ENCODE data around the gene STAM. TPM values are rescaled to one million over a fixed set of nuclear protein-coding genes. Genes with fewer than 3 reads are reported as not detected.

Gene STAM
- total RNA-seq, 1 donor from 2014 or later: 15.9 TPM

DNA sequence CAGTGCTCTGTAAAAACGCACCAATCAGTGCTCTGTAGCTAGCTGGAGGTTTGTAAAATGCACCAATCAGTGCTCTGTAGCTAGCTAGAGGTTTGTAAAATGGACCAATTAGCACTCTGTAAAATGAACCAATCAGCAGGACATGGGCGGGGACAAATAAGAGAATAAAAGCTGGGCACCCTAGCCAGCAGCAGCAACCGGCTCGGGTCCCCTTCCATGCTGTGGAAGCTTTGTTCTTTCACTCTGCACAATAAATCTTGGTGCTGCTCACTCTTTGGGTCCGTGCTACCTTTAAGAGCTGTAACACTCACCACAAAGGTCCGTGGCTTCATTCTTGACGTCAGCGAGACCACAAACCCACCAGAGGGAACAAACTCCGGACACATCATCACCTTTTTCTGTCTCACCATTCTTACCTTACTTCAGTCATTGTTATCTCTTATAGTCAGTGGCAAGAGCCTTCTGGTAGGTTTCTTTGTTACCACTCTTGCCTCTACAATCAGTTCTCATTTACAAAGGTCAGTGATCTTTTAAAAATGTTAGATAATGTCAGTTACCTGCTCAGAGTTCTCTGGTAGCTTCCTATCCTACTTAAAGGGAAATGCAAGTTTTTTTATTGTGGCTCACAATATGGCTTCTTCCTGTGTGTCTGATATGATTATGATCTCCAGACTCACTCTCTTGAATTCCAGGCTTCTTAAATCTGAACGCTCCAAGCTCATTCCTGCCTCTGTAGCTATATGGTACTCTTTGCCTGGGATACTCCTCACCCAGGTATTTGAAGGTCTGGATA lies 4.5 kb downstream of the STAM start:
- ATAC-seq: no peak

DNA sequence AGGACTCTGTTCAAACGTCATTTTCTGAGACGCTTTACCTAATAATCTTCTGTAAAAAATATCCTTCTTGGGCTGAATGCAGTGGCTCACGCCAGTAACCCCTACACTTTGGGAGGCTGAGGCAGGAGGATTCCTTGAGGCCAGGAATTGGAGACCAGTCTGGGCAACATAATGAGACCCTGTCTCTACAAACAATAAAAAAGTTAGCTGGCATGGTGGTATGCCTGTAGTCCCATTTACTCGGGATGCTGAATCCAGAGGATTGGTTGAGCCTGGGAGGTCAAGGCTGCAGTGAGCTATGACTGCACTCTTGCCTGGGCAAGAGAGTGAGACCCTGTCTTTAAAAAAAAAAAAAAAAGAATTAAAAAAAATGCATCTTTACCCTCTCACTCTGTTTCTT lies 5.1 kb downstream of the STAM start:
- ATAC-seq: no peak

DNA sequence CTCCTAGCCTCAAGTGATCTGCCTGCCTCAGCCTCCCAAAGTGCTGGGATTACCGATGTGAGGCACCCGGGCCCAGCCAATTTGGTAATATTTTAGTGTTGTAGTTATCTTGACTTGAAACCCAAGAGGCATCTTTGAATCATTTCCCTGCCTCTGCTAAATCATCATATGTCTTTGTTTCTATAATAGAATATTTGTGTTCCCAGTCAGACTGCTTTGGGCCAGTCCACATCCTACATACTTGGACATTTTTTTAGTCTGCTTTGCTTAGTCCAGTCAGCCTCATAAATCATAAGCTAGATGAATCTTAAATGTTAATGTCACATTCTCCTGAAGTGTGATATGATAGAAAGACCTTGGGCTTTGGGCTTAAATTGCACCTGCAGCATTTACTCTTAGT lies 5.9 kb downstream of the STAM start:
- ATAC-seq: no peak

DNA sequence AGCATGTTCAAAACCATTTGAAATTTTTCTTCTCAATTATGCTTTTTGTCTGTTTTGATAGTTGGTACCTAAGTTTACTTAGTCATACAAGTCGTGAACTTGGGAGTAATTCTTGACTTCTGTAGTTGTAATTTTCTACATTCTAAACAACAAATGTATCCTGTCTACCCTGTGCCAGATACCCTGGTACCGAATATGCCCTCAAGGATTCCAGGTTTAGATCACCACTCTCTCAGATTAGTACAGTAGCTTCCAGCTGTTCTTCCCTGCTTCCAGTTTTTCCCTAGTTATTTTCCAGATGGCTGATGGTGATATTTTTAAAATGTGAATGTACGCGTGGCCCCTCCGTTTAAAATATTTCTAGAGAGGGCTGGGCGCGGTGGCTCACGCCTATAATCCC lies 6.5 kb downstream of the STAM start:
- no peak for ATAC-seq

DNA sequence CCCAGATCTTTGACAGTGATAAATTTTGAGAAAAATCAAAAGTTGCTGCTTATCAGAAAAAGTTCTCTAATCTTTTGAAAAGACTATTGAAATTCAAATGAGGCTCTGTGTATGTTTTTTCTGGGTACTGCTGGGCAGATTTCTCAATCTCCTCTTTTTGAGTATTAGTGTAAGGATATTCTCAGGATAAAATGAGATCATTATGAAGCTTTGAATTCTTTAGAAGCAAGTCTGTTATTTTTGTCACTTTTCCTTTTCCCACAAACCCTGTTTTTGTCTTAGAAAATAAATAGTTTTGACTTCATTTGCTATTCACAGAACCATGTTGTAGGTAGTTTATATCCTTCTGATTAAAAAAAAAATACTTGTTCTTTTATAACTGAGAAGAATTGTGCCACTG lies 7.9 kb downstream of the STAM start:
- no peak for ATAC-seq

DNA sequence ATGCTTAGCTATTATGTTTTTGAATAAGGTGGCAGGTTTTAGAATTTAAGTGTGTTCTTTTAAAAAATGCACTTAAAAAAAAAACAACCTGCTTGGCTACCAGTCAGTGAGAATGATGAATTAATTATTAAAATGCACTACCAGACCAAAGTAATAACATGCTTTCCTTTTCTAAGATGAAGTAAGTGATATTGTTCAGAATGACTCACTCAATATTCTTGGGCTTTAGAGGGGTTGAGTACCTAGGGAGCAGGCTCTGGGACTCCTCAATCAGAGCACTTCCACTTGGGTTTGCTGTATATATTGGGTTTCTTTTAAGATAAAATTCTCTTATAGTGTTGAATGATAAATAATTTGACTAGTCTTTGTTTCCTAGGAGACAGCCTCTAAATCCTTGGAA lies 8.6 kb downstream of the STAM start:
- peak; percentile 36 for ATAC-seq

DNA sequence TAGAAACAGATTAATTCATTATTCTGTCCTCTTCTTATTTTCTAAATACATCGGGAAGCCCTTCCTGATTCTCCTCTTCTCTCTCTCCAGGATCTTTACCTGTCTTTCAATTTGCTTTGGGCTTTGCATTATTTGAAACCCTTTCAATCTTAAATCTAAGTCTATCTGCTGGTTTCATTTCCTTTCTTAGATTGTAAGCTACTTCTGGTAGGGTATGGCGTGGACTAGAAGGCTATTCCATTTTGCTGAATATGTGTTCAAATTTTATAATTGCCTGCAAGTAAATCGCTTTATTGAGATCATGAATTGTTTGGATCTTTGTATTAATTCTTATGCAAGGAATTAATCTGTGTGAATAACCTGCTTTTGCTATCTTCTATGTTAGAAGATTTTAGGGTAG lies 11.1 kb downstream of the STAM start:
- ATAC-seq: no peak

DNA sequence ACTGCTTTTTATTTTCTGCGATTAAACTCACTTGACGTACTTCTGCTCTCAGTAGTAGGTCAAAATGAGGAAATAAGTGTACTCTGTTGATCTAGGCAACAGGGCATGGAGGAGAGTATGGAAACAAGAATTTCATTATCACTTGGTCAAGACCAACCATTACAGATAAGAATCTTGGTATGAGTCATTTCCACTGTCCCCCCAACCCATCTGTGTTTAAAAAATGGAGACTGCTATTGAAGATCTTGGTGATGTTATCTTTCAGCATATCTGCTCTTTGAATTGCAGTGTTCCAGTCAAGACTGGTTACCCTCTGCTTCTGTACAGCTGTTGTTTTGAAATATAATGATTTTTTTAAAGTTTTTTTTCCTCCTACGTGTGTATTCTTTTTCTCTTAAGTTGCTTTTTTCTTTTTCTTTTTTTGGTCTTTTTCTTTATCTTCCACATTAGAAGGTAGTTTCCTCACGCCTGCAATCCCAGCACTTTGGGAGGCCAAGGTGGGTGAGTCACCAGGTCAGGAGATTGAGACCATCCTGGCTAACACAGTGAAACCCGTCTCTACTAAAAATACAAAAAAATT lies 11.7 kb downstream of the STAM start:
- ATAC-seq: no peak

DNA sequence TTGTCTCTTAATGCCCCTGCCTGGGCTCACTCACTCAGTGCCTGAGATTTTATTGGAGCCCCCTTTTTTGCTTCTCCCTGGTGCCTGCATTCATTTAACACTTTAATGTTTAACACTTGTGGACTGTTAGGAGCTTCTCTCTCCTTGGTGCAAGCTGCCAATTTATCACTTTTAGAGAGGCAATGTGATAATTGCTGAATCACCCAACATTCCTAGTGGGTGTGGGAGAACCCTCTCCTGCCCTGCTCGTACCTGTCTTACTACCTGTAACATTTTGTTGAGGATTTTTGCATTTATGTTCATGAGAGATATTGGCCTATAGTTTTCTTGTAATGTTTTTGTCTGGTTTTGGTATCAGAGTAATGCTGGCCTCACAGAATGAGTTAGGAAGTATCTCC lies 13.2 kb downstream of the STAM start:
- peak; percentile 50 for ATAC-seq

DNA sequence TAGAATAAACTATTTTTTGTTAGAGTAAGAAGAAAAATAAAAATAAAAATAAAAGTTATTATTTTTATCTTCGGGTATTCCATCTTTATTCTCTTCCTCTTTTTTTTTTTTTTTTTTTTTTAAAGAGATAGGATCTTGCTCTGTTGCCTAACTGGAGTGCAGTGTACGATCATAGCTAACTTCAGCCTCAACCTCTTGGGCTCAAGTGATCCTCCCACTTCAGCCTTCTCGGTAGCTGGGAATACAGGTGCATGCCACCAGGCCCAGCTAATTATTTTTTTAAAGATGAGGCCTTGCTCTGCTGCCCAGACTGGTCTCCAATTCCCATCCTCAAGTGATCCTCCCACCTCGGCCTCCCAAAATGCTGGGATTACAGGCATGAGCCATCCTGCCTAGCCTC lies 15.4 kb downstream of the STAM start:
- no peak for ATAC-seq

DNA sequence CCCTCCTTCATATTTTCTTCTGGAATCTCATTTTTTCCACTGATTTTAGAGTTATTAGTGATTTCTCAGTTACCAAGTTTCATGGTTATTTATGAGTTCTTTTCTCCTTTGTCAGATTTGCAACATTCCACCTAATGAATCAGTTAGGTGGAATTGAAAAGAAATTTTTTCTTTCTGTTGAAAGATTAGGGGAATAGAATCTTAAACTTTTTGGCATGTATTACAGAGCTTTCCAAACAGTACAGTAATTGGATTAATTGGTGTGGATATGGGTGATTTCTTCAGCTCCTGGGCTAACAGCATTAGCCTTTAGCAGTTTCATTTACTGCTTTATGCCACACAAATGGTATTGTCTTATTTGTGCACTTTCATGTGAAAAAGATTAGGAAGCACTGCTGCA lies 17.0 kb downstream of the STAM start:
- ATAC-seq: no peak

DNA sequence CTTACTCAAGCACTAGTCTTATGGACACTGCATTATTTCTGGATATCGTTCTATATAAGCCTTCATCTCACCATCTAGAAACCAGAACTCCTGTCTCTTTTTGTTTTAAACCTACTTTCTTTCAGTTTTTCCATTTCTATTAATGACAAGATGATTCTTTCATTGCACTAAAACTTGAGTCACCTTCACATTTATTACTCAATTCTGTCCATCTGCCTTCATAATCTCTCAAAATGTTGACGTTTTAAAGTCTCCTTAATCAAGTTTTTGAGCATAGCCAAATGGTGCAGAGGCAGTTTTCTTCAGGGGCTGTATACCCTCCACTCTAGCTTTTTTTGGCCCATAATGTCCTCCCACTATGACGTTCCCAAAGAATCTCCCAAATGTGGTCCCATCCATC lies 17.6 kb downstream of the STAM start:
- ATAC-seq: no peak

DNA sequence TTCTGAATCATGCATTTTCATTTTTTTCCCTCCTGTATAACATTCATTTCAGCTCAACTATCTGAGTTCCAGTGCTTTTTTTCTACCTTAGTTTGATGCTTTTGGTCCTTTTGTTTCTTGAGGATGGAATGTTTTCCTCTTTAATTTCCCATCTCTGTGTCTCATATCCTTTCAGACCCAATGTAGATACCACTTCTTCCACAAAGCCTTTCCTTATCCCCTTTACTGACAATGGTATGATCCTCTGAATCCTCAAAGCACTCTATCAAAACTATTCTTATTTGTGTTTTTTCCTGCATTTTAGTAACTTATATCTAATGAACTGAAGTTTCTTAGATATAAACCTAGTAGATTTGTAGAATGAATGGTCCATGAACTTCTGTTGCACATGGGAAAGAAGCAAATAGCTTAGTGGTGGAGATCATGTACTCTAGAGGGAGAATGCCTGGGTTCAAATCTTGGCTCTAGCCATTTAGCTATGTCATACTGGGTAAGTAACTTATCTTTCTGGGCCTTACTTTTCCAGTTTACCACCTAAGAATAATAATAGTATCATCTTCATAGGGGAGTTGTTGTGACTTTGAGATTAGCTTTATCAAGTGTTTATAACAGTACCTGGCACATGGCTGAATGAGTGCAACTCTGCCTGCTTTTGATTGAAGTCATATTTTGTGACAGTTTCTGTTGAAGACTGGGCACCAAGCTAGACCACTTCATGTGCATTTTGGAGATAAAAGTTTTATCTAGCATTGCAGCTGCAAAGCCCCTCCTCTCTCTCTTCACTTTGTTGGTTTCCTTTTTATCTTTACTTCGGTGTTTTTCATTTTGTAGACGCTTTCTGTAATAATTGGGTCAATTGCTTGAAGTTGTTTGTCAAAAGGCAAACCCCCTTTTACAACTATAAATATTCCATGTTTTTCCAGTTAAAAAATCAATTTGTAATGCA lies 18.5 kb downstream of the STAM start:
- no peak for ATAC-seq

DNA sequence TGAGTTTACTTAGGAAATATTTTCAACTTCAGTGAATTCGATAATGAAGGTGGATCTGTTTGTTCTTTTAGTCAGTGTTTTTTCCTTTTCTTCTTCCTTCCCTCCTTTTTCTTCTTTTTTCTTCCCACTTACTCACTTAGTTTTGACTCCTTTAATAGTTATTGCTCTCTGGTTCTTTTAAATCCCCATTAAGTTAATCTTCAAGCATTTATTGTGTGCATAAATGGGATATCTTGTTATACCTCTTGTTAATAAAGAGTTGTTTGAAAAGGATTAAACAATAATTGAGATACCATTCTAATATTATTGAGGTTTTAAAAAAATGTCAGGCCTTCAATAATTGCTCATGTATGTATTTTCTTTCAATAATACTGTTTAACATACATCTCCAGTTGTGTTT lies 19.5 kb downstream of the STAM start:
- no peak for ATAC-seq

DNA sequence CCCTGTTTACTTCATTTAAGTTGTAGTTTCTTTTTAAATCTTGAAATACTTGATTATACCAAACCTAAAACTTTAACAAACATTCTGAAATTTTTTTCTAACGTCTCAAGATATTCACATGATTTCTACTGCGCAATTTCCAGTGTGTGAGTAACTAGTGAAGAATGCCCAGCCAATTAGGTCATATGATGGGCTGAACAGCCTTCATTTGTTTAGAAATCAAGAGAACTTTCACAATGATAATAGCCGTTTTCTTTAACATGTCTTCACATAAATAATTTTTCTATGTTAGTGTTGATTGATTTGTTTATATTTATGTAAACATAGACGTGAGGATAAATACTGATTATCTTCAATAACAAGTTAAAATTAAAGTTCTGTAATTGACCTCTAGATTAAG lies 21.8 kb downstream of the STAM start:
- ATAC-seq: peak; percentile 50

DNA sequence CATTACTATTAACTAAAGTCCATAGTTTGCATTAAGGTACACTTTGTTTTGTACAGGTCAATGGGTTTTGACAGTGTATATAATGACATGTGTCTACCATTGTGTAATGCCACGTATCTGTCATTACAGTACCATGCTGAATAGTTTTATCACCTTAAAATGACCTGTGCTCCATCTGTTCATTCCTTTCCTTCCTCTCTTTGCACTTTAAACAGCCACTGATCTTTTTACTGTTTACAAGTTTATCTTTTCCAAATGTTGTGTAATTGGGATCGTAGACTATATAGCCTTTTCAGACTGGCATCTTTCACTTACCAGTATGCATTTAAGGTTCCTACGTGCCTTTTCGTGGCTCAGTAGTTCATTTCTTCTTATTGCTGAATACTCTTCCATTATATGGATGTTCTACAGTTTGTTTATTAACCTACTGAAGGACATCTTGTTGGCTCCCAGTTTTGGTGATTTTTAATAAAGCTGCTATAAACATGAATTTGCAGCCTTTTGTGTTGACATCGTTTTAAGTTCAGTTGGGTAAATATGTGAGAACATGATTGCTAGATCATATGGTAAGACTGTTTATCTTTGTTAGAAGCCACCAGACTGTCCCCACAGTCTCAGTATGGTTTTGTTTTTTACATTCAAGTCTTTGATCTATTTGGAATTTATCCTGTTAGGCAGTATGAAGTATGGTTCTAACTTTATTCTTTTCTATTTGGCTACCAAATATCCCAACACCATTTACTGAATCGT lies 24.7 kb downstream of the STAM start:
- ATAC-seq: no peak

DNA sequence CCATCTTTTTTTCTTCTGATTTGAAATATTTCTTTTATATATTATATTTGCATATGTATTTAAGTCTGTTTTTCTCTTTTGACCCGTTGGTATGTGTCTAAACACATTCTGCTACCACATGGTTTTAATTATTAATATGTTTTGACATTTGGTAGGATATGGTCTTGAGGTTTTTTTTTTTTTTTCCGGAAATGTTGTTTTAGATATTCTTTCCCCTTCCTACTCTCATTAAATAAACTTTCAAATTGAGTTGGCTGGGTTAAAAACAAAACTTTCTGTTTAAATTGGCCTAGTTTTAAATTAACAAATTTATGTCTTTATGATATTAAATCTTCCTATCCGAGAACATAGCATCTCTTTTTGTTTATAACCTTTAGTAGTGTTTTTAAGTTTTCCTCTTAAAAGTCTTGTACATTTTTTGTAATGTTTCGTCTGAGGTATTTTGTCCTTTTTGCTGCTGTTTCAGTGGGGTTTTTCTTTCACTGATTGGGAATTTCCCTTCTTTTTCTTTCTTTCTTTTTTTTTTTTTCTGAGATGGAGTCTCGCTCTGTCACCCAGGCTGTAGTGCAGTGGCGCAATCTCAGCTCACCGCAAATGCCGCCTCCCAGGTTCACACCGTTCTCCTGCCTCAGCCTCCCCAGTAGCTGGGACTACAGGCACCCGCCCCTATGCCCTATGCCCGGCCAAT lies 25.4 kb downstream of the STAM start:
- ATAC-seq: no peak

DNA sequence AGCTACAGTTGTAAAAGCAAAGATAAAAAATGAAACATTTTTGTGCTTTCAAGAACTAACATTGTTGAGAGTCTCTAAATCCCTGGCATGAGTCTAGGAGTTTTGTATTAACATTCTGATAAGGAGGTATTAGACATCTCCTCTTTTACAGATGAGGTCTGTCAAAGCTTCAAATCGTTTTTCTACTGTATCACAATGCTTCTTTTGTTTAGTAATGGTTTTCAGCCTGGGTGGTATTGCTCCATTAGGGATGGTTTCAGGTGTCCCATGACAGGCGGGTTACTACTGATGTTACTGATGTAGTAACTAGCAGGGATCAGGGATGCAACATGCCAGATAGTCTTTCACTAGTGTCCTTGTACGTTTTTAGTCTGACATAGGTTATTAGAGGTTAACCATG lies 27.4 kb downstream of the STAM start:
- no peak for ATAC-seq

DNA sequence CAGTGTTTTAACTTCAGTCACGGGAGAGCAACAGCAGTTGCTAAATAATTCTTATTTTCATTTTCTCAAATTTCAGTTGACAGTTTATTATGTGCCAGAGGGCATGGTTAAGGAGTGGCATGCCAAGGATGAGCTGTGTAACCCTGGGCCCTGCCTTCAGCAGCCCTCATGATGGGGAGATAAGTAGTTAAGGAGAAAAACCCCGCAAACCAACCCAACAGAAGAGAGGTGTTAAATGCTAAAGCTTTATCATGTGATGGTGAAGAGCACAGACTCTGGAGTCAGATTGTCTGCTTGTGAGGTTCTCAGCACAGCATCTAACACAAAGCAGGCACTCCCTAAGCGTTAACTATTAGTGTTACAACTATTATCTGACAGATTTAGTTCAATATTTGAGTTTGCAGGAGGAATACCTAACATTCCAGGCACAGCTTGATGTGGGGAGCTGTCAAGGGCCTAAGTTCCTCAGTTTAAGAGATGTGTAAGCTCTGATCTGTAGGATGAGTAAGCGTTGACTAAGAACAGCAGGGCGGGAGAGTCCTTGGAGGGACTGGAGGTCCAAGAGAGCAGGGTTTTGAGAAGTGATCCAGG lies 29.6 kb downstream of the STAM start:
- ATAC-seq: peak; percentile 68

DNA sequence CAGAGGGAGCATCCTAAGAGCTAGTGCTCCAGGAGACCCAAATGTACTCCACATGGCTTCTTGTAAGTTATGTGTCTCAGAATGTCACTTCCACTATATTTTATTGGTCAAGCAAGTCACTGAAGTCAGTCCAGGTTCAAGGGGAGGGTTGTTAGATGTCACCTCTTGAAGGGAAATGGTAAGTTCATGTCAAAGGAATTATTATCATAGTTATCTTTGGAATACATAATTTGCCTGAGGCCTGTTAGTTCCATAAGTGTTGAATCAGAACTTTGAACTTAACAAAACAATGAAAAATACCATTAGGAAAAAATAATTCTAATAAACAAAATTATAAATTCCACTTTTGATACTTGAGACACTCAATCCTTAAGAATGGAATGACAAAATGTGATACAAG lies 30.6 kb downstream of the STAM start:
- ATAC-seq: no peak

DNA sequence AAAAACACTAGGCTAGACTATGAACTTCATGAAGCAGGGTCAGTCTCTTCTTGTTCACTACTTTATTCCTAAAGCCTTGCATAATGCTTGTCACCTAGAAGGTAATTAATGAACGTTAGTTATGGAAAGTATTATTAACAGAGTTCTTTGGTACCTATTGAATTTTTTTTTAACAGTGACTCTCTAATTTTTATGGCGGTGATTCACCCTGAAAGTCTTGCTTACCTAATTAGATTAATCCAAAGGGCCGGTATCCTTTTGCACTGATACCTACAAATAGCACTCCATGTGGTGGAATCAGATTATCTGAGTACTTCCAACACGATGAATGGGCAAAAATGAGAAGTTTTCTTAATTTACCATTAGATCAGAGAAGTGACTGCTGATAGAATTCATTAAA lies 31.7 kb downstream of the STAM start:
- ATAC-seq: no peak

DNA sequence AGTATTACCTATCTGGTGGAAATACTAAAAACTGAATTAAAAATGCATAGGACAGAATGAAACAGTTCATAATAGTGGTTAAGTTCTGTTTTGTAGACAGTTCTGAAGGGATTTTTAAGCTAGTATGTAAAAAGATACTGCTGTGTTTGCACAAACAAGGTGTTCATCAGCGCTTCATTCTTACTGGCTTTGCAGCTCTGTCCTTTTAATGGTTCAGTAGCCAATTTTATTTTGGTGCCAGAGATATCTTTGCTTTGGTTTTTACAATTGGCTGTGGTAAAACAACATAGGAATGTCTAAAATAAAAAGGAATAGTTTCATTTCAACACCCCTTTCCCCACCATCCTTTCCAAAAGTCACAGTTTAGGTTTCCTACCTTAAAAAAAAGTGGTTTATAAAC lies 33.0 kb downstream of the STAM start:
- ATAC-seq: no peak
